Measurements from ENCODE around the gene RAB40C.

DNA sequence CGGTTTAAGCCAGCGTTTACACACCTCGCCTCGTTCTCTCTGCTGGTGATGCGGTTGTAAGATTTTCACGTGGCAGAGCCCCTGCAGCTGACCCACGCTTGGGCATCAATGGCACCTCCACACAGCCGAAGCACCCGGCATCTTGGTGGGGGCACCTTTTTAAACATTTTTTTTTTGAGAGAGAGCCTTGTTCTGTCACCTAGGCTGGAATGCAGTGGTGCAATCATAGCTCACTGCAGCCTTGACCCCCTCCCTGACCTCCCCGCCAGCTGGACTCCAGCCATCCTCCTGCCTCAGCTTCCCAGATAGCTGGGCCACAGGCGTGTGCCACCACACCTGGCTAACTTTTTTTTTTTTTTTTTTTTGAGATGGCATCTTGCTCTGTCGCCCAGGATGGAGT, 64.2 kb downstream of the RAB40C start:
- TF ChIP-seq, protein P1, sequence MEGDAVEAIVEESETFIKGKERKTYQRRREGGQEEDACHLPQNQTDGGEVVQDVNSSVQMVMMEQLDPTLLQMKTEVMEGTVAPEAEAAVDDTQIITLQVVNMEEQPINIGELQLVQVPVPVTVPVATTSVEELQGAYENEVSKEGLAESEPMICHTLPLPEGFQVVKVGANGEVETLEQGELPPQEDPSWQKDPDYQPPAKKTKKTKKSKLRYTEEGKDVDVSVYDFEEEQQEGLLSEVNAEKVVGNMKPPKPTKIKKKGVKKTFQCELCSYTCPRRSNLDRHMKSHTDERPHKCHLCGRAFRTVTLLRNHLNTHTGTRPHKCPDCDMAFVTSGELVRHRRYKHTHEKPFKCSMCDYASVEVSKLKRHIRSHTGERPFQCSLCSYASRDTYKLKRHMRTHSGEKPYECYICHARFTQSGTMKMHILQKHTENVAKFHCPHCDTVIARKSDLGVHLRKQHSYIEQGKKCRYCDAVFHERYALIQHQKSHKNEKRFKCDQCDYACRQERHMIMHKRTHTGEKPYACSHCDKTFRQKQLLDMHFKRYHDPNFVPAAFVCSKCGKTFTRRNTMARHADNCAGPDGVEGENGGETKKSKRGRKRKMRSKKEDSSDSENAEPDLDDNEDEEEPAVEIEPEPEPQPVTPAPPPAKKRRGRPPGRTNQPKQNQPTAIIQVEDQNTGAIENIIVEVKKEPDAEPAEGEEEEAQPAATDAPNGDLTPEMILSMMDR (IDR thresholded peaks at IDR 0.05; ENCODE audit: low read depth, low read length, missing input control) = no peak
- TF ChIP-seq JUND (IDR thresholded peaks at IDR 0.05) (no peak), GABPA (IDR thresholded peaks at IDR 0.05 in 1 of 2, conservative IDR thresholded peaks at IDR 0.05 in 1 of 2) (no peak), SP1 (IDR thresholded peaks at IDR 0.05) (no peak)

Measured in liver (tissue), 3 donors.